SK-N-MC (cell line): ENCODE results near the gene SYNM.

Experiments used
- EZH2 ChIP-seq: fragments of 200-600 bp; sonication (generic); IDR thresholded peaks from one replicate; pipeline ENCODE4 v1.6.1; 2017; ENCODE audit warnings: antibody characterized with exemption
- FOXP2 ChIP-seq: optimal IDR thresholded peaks from 2 replicates; pipeline ENCODE3; 2011; ENCODE audit warnings: mild to moderate bottlenecking, moderate library complexity; ENCODE audit not compliant: insufficient read depth; ENCODE audit errors: extremely low read length, control extremely low read depth
- POLR2AphosphoS5 ChIP-seq: IDR thresholded peaks from 2 replicates; pipeline ENCODE4 v1.6.1; 2012; ENCODE audit warnings: mild to moderate bottlenecking, low read depth, low read length, borderline replicate concordance

- TF ChIP-seq EZH2 (no peak), POLR2AphosphoS5 (no peak), FOXP2 (no peak)
These were observed 52.6 kb downstream of the SYNM start for GRCh38 chr15:99157456-99157855.
